Measurements from ENCODE around the gene ARID1B. TPM values are rescaled to one million over a fixed set of nuclear protein-coding genes. Genes with fewer than 3 reads are reported as not detected.

Gene ARID1B
- total RNA-seq, 4 donors from 2014 or later: 70.5 to 135 (median 78.2) TPM

DNA sequence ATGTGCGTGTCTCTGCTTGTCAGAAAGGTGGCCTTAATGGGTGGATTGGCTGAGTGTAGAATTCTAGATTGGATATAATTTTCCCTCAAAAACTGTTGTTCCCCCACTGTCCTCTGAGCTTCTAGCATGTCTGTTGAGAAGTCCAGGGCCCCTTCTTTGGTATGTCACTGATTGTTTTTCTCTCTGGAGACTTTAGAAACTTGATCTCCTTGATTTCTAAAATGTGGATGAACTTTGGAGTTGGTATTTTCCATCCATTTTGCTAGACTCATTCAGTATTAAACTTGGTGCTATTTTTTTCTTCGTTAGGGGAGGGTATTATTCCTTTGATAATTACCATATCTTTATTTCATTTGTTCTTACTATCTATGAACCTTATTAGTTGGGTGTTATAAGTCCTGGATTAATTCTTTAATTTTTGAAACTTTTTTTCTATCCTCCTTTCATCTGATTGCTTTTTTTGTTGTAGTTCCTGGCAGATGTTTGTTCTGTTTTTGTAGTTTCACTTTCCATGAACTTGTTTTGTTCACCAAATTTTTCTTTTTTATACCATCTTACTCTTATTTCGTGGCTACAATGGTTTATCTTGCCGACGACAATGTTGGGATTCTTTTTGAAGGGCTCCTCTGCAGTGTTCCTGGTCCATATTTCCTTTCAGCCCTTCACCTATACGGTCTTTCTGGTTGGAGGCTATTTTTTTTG is 68.4 kb downstream of the ARID1B start:
- ATAC-seq (ENCODE audit: low FRiP score): no peak
- TF ChIP-seq, protein P1, sequence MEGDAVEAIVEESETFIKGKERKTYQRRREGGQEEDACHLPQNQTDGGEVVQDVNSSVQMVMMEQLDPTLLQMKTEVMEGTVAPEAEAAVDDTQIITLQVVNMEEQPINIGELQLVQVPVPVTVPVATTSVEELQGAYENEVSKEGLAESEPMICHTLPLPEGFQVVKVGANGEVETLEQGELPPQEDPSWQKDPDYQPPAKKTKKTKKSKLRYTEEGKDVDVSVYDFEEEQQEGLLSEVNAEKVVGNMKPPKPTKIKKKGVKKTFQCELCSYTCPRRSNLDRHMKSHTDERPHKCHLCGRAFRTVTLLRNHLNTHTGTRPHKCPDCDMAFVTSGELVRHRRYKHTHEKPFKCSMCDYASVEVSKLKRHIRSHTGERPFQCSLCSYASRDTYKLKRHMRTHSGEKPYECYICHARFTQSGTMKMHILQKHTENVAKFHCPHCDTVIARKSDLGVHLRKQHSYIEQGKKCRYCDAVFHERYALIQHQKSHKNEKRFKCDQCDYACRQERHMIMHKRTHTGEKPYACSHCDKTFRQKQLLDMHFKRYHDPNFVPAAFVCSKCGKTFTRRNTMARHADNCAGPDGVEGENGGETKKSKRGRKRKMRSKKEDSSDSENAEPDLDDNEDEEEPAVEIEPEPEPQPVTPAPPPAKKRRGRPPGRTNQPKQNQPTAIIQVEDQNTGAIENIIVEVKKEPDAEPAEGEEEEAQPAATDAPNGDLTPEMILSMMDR (IDR thresholded peaks at IDR 0.05): no peak
- no peak for DNase-seq (ENCODE audit: low spot score)

DNA sequence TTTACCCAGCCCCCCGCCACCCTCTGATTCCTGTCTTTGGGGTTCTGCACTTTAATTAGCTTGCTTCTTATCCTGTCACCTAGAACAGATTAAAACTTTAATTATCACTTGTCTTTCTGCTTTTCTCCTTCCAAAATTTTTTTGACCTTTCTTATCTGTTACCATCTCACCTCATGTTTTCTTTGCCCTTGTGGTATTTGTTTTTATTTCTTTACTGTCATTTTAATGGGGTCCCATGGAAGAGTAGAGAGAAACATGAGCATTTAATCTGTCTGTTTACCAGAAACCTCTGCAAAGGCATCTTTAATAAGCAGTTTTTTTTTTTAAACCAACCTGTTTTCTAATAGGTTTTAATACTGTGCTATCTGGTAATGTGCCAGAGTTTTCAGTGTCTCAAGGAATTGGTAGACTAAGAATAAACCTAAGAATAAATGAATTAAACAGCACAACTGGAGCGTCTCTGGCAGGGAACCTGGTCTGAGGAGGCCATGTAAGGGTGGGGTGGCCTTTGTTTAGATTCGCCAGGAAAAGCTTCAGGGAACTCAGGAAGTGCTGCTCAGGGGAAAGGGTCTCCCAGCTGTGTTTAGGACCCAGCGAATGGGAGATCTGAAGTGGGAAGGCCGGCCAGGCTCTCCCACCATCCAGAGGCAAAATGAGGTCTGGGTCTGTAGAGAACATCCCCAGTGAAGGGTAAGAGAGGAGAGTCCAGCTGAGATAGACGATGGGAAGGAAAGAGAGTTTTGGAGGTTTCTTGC is 69.8 kb downstream of the ARID1B start:
- DNase-seq (ENCODE audit: low spot score) (no peak), ATAC-seq (ENCODE audit: low FRiP score) (no peak)
- TF ChIP-seq, protein P1 (IDR thresholded peaks at IDR 0.05): no peak

DNA sequence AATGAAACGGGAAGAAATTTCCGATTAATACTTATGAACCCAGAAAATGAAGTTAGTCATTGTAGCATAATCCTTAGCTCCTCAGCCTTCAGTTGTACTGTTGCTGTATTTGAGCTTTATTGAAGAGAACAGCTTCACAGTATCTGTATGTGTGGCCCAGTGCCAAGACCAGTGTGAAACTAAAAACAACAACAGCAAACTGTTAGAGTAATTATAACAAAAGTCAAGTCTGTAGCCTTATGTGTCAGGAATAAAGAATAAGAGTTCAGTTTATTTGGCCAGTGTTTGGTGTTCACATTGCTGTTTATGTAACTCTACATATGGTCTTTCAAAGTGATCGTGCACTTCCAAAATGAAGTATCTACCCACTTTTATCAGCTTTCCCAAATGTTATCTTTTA is 70.9 kb downstream of the ARID1B start:
- TF ChIP-seq, protein P1 (IDR thresholded peaks at IDR 0.05): no peak
- ATAC-seq (ENCODE audit: low FRiP score) (no peak), DNase-seq (ENCODE audit: low spot score) (no peak)

GRCh38 chr6:156848533-156848932 is 71.4 kb downstream of the ARID1B start:
- ATAC-seq (ENCODE audit: low FRiP score) (no peak), DNase-seq (ENCODE audit: low spot score) (no peak)
- TF ChIP-seq, protein P1 (IDR thresholded peaks at IDR 0.05): no peak

DNA sequence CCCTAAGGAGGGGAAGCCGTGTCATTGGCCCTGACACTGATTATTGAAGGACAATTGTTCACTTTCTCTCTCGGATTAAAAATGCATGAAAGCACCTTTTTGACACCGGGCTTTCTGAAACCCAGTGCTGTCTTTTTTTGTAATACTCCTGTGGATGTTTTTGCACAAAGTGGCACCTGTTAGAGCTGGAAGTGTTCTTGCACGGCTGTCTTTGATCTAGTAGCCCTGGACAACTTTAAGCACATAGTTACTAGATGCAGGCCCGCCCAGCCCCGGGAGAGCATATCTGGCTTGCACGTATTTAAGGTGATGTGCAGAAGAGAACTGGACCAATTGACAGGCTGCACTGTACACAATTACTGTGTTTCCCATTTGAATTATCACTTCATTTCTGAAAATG is 72.6 kb downstream of the ARID1B start:
- DNase-seq (ENCODE audit: low spot score) (no peak), ATAC-seq (ENCODE audit: low FRiP score) (no peak)
- TF ChIP-seq, protein P1 (IDR thresholded peaks at IDR 0.05): no peak

DNA sequence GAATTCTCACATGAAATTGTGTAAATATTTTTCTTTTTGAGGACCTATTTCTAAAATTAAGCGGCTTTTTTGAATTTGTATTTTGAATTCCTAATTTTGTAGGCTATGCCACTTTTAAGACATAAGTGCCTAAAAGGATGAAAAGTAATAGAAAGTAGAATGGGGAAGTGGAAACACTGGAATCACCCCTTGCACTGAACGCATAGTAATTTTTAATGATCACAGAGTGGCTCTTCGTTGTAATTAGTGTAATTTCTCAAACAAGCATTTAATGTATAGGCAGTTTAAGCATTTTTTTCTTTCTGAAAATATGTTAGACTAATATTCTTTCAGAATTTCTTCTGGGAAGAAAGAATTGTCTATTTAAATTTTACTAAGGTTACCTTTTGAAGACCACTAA is 73.2 kb downstream of the ARID1B start:
- ATAC-seq (ENCODE audit: low FRiP score) (no peak), DNase-seq (ENCODE audit: low spot score) (no peak)
- TF ChIP-seq, protein P1 (IDR thresholded peaks at IDR 0.05): no peak
